GM12874 (cell line): ENCODE results near the gene HECTD4.

Experiments
- TF ChIP-seq, protein P1 (sequence below): IDR thresholded peaks from 2 replicates; pipeline ENCODE4 v1.5.1; 2011; ENCODE audit warnings: low read depth, mild to moderate bottlenecking, control low read depth, low read length, moderate library complexity; ENCODE audit not compliant: insufficient read depth

The HECTD4 gene

DNA sequence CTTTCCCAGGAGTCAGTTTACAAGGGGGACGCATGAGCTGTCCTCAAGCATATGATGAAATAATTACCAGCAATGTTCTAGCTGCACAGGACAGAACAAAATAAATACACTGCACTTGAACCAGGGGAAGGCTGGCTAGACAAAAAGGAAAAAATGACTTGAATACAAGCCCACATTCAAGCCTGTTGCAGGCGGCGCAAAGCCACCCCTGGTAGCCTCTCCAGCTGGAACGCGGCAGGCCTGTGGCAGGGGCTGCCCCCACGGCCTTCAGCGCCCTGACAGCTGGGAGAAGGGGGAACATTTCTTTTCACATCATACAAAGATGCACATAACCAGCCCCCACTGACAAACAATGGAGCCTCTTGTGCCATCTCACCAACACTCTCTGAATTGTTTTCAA is 199.7 kb downstream of the HECTD4 start:
- TF ChIP-seq, protein P1, sequence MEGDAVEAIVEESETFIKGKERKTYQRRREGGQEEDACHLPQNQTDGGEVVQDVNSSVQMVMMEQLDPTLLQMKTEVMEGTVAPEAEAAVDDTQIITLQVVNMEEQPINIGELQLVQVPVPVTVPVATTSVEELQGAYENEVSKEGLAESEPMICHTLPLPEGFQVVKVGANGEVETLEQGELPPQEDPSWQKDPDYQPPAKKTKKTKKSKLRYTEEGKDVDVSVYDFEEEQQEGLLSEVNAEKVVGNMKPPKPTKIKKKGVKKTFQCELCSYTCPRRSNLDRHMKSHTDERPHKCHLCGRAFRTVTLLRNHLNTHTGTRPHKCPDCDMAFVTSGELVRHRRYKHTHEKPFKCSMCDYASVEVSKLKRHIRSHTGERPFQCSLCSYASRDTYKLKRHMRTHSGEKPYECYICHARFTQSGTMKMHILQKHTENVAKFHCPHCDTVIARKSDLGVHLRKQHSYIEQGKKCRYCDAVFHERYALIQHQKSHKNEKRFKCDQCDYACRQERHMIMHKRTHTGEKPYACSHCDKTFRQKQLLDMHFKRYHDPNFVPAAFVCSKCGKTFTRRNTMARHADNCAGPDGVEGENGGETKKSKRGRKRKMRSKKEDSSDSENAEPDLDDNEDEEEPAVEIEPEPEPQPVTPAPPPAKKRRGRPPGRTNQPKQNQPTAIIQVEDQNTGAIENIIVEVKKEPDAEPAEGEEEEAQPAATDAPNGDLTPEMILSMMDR = no peak

DNA sequence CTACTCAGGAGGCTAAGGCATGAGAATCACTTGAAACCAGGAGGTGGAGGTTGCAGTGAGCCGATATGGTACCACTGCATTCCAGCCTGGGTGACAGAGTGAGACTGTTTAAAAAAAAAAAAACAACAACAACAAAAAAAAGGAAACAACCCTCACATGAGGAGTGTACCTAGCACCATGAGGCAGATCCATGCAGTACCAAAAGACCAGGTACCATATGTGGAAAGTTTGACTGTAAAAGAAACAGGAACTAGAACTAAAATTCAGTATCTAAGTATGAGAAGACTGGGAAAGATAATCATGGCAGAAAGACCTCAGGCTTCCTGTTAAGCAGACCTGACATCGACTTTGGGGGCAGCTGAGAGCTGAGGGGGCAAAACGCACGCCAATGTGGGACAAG is 201.8 kb downstream of the HECTD4 start:
- TF ChIP-seq, protein P1 = no peak

DNA sequence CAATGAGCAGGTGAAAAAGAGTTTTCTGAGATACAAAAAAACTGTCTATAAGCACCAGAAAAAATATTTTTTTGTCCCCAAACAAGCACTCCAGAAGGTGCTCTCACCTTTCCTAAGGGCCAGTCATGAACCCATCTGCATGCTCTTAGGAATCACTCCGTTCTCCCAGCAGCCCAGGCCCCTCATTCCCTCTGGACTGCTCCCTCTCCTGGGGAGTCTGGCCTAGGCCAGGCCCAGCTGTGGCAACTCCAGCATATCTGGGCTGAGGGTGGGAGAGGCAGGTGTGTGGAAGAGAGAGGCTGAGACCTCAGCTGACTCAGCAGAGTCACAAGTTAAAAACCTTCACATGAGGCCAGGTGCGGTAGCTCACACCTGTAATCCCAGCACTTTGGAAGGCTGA is 202.3 kb downstream of the HECTD4 start:
- TF ChIP-seq, protein P1 = no peak

DNA sequence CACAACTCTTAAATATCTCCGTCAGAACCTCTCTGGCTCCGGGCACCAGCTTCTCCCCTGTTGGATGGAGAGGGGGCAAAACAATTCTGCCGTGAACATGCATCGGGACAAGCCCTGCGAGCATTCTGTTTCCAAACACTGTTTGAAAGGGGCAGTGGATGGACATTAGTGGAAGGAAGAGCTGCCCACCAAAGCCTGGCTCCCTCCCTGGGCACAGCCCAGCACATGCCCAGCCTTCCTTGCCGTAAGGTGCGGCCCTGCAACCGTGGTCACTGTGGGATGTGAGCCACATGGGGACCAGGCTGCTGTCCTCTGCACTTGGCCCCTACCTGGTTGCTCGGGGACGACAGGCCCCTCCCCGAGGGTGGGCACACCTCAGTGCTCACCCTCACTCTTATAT is 202.9 kb downstream of the HECTD4 start:
- TF ChIP-seq, protein P1 = no peak

DNA sequence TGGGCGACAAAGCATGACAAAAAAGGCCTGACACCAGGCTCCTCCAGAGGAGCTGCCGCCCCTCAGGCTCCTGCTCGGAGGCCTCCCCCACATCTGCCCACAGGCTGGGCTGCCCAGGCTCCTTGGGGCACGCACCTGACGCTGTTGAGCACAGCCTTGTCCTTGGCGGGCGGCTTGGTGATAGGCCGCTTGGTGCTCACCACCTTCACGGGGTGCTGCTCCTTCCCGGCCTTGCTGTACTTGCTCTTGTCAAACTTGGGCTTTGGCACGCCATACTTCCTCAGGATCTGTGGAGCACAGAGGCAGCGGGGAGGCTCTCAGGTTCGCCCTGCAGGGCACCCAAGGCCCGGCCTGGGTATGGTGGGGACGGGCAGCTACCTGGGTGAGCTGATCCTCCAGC is 203.4 kb downstream of the HECTD4 start:
- TF ChIP-seq, protein P1 = no peak

DNA sequence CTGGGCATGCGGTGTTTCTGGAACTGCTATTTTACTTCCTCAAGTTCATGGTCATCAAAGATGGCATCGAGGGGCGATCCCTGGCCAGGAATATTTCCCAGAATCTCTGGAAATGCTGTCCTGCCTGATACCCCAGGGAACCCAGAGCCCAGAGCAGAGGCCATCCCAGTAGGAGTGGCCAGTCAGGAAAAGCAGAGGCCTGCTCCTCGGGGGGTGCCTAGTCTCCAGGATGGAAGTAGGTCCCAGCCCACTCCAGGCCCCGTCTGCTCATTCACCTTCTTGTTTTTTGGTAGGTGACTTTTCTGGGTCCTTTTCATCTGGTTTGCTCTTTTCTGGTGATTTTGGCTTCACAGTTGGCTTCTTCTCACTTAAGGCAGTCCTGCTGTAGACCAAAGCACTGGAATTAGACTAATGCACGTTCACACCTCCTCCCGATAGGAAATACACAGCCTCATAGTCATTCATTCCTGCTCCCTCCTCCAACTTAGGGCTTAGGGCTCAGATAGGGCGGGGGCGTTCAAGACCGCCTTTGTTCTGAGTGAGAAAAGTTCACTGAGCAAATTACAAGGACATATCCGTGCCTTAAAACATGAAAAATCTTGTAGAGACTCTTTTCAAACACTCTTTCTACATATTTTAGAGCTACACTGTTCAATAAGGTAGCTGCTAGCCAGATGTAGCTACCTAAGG is 205.8 kb downstream of the HECTD4 start:
- TF ChIP-seq, protein P1 = no peak

DNA sequence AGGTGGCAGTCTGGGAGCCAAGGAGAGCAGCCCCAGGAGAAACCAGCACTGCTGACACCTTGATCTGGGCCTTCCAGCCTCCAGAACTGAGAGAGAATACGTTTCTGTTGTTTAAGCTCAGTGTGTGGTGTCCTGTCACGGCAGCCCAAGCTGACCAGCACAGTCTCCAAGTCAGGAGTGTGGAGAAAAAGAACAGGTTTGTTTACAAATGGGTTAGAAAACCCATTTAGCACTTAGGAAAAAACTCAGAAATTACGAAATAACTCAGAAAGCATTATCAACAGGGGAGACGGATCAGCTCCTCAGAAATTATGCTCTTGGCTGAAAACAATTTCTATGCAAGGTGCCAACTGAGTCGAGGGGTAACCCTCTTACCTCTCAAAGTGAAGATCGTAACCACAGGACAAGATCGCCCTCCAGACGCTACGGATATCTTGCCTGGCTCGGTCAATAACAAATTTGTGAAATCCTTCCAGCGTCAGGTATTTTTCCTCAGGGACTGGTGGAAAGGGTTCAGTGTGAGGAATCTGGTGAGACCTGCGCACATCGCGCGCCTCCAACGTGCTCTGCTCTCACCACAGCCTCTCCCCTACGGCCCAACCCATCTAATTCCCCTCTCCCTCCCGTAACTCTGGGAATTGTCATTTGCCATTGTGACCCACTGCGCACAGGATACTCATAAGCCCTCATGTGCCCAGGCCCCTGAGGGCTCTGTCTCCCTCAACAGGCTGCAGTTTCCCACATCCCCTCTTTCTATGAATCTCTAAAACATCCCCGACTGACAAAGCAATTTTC is 206.7 kb downstream of the HECTD4 start:
- TF ChIP-seq, protein P1 = no peak
